HEK293T (cell line): ENCODE data around the gene AMER2.

Experiments used
- FOXA1 ChIP-seq: fragments of 450-650 bp; IDR thresholded peaks from 2 replicates; pipeline ENCODE4 v1.6.1; 2016; ENCODE audit warnings: mild to moderate bottlenecking
- NFRKB ChIP-seq: fragments of 450-650 bp; IDR thresholded peaks from 2 replicates; pipeline ENCODE4 v1.6.1; 2016; ENCODE audit warnings: mild to moderate bottlenecking, moderate library complexity
- TARDBP ChIP-seq: fragments of 450-650 bp; IDR thresholded peaks from 2 replicates; pipeline ENCODE4 v1.6.1; 2016
- TF ChIP-seq, protein P1 (sequence below): fragments of 450-650 bp; IDR thresholded peaks from 2 replicates; pipeline ENCODE4 v1.6.1; 2016

DNA sequence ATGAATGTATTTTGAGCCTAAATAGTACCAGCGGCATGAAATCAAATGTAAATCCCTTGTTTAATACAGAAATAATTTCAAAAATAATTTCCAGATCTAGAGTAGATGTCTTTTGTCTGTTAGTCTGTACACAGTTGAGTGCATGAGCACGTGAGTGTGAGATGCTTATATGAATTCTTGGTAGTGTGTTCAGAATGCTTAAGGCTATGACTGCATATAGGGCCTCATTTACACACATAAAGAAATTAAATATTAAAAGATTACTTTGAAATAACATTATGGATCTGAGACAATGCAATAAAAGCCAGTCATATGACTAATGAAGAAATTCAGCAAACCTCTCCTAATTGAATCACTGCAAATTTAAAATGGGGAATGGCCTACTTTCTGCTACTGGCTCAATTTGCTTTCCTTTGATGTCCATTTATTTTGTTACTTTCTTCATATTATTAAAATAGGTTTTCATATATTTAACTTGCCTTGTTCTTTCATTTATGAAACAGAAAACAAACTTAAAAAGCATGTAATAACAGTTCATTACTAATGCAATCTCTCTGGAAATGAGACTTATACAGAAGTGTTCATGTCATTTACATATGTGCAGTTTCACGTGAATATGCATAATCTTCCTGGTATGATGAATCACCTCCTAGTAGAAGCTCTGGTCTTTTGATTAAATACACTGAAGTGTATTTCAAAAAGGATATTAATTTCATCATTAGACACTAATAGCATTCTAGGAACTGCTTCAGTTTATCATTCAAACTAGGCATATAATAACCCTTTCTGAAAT lies 4.5 kb downstream of the AMER2 start:
- TF ChIP-seq NFRKB (no peak), TARDBP (no peak), FOXA1 (no peak)
- TF ChIP-seq, protein P1, sequence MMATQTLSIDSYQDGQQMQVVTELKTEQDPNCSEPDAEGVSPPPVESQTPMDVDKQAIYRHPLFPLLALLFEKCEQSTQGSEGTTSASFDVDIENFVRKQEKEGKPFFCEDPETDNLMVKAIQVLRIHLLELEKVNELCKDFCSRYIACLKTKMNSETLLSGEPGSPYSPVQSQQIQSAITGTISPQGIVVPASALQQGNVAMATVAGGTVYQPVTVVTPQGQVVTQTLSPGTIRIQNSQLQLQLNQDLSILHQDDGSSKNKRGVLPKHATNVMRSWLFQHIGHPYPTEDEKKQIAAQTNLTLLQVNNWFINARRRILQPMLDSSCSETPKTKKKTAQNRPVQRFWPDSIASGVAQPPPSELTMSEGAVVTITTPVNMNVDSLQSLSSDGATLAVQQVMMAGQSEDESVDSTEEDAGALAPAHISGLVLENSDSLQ: no peak
